Measurements from ENCODE around the gene RAP1GAP2. TPM values are rescaled to one million over a fixed set of nuclear protein-coding genes. Genes with fewer than 3 reads are reported as not detected.
A peak's percentile ranks its signal among the peaks of the same experiment; 100 is the strongest.

The RAP1GAP2 gene
- total RNA-seq, 4 donors from 2014 or later: 4.9 to 12.4 (median 10.0) TPM

DNA sequence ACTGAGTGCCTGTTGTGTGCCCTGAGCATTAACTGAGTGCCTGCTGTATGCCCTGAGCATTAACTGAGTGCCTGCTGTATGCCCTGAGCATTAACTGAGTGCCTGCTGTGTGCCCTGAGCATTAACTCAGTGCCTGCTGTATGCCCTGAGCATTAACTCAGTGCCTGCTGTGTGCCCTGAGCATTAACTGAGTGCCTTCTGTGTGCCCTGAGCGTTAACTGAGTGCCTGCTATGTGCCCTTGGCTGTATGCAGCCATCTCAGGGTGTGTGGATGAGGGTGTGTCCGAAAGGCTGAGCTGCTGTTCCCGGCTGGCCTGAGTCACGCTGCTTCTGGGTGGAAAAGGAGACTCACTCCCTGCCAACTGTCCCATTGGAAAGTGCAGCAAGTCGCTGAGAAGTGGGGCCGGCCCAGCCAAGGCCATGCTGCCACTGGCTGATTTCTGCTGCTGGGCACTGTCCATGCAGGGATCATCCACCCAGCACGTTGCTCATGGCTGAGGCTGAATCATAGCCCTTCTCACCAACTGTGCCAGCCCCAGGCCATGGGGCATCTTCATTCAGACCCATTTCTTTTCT, 153.3 kb downstream of the RAP1GAP2 start:
- no peak for DNase-seq
- Histone ChIP-seq H3K4me3 (no peak overlapping the region), H3K9me3 (no peaks in the 10 kb centered on the region), H3K27me3 (peaks cover 0 to 5% (median 0%) of the 10 kb centered on the region in 4 donors), H3K4me1 (peaks cover 0 to 19% (median 0%) of the 10 kb centered on the region in 3 donors), H3K36me3 (no peaks in the 10 kb centered on the region), H3K27ac (peak overlapping the region; percentile 10 to 61 (median 26))
- intact Hi-C loops (cut with DNase I): no loop called here
- WGBS, 2 donors: 42 to 68% methylated on average over 3 to 7 of the region's 7 CpGs
- TF ChIP-seq, protein P1, sequence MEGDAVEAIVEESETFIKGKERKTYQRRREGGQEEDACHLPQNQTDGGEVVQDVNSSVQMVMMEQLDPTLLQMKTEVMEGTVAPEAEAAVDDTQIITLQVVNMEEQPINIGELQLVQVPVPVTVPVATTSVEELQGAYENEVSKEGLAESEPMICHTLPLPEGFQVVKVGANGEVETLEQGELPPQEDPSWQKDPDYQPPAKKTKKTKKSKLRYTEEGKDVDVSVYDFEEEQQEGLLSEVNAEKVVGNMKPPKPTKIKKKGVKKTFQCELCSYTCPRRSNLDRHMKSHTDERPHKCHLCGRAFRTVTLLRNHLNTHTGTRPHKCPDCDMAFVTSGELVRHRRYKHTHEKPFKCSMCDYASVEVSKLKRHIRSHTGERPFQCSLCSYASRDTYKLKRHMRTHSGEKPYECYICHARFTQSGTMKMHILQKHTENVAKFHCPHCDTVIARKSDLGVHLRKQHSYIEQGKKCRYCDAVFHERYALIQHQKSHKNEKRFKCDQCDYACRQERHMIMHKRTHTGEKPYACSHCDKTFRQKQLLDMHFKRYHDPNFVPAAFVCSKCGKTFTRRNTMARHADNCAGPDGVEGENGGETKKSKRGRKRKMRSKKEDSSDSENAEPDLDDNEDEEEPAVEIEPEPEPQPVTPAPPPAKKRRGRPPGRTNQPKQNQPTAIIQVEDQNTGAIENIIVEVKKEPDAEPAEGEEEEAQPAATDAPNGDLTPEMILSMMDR (IDR thresholded peaks at IDR 0.05): no peak
- TF ChIP-seq POLR2A (IDR thresholded peaks at IDR 0.05): no peak

DNA sequence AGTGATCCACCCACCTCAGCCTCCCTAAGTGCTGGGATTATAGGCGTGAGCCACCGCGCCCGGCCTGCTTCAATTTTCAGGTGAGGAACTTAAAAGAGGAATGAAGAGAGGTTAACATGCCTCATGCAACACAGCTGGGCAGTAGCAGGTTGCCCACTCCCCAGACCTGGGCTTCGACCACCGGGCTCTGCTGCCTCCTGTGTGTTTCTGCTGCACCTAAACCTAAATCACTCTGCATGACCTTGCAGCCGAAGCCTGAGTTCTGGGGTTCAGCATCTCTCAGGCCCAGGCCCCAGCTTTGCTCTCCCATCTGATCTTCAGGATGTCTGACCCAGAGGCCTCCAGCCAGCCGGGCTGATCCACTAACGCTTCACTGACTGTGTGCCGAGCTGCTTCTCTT, 154.6 kb downstream of the RAP1GAP2 start:
- intact Hi-C loops (cut with DNase I): no loop called here
- H3K4me3 ChIP-seq: no peak overlapping the region
- WGBS, 2 donors: 80 to 94% methylated on average over 7 to 10 of the region's 10 CpGs
- no peak overlapping the region for H3K27ac ChIP-seq
- H3K9me3 ChIP-seq: no peaks in the 10 kb centered on the region
- peaks cover 0 to 5% (median 0%) of the 10 kb centered on the region in 4 donors for H3K27me3 ChIP-seq
- peaks cover under 1 to 32% (median 8%) of the 10 kb centered on the region in 3 donors for H3K4me1 ChIP-seq
- TF ChIP-seq POLR2A (IDR thresholded peaks at IDR 0.05): no peak
- TF ChIP-seq, protein P1 (IDR thresholded peaks at IDR 0.05): no peak
- H3K36me3 ChIP-seq: no peaks in the 10 kb centered on the region
- no peak for DNase-seq

DNA sequence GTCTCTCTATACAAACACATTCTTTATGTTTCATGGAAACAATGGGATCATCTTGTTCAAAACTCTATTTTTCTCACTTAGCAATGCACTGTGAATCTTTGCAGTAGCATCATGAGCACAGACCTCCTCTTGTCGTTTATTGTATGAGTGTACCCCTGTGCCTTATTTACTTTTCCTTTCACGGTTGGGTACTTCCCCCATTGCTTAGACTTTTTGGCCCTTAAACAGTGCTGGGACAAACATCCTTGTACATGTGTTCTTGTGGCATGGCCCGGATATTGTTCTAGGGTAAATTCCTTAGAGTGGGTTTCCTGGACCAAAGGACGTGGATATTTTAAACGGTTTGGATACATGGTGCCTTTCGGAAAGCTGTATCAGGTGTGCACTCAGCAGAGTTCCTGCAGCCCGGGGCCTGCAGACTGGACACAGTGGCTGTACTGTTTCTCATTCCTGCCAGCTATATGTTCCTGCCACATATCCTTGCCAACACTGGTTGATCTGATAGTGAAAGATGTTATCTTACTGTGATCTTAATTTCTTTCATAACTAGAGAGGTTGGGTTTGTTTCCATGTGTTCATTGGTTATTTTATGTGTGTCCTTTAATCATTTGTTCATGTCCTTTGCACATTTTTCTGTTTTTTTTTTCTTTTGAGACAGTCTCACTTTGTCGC, 156.1 kb downstream of the RAP1GAP2 start:
- H3K4me3 ChIP-seq: no peak overlapping the region
- peaks cover 0 to 5% (median 0%) of the 10 kb centered on the region in 4 donors for H3K27me3 ChIP-seq
- peaks cover 6 to 44% (median 17%) of the 10 kb centered on the region in 3 donors for H3K4me1 ChIP-seq
- H3K36me3 ChIP-seq: no peaks in the 10 kb centered on the region
- no peak overlapping the region for H3K27ac ChIP-seq
- DNase-seq: no peak
- TF ChIP-seq, protein P1 (IDR thresholded peaks at IDR 0.05): no peak
- no peak for TF ChIP-seq POLR2A (IDR thresholded peaks at IDR 0.05)
- H3K9me3 ChIP-seq: no peaks in the 10 kb centered on the region
- intact Hi-C loops (cut with DNase I): no loop called here
- WGBS, 2 donors: 59 to 78% methylated on average over 4 to 7 of the region's 8 CpGs

DNA sequence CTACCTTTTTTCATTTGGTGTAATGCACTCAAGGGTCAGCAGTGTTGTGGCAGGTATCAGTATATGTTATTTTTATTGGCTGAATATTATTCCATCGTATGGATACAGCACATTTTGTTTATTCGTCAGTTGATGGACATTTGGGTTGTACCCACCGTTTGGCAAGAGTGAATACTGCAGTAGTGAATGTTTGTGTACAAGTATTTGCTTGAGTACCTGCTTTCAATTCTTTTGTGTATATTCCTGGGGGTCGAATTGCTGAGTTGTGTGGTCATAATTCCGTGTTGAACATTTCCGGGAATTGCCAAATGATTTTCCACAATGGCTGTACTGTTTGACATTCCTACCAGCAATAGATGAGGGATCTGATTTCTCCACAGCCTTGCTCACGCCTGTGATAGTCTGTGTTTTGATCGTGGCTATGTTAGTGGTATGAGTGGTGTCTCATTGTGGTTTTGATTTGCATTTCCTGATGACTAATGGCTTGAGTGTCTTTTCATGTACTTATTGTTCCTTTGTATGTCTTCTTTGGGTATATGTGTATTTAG, 158.7 kb downstream of the RAP1GAP2 start:
- Histone ChIP-seq H3K36me3 (no peaks in the 10 kb centered on the region), H3K27me3 (no peaks in the 10 kb centered on the region), H3K9me3 (no peaks in the 10 kb centered on the region), H3K27ac (peak overlapping the region; percentile 27 to 70 (median 63)), H3K4me1 (peaks cover 6 to 37% (median 21%) of the 10 kb centered on the region in 3 donors), H3K4me3 (no peak overlapping the region)
- intact Hi-C loops (cut with DNase I): no loop called here
- 19 to 23% methylated on average over 8 of the region's 8 CpGs for WGBS, 2 donors
- TF ChIP-seq, protein P1 (IDR thresholded peaks at IDR 0.05): no peak
- TF ChIP-seq POLR2A (IDR thresholded peaks at IDR 0.05): no peak
- no peak for DNase-seq

DNA sequence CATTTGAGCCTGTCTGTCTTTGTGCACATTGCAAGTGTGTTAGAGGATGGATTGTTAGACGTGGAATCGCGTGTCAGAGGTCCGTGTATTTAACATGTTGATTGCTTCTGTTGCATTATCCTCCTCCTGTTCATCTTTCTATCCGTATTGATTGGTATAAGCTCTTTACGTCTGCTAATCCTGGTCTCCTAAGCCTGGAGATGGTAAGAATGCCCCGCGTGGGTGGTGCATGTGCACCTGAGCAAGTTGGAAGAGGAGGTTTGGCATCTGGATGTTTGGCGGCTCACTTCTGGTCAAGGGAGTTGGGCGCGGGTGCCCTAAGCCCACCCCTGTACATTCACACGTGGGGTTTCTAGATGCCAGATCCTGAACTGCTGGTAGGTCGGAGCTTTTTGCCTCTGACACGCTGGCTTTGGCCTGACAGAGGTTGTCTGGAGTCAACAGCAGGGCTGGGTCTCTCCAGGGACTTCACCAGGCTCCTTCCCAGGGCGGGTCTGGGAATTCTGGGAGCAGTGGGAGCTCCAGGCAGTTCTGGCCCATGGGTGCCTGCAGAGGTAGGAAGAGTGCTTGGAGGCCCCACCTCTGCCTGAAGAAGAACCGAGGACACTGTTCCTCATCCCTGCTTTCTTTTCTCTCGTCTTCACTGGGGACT, 159.8 kb downstream of the RAP1GAP2 start:
- TF ChIP-seq, protein P1 (IDR thresholded peaks at IDR 0.05): no peak
- no peak for TF ChIP-seq POLR2A (IDR thresholded peaks at IDR 0.05)
- intact Hi-C loops (cut with DNase I): no loop called here
- Histone ChIP-seq H3K27me3 (no peaks in the 10 kb centered on the region), H3K36me3 (no peaks in the 10 kb centered on the region), H3K27ac (peak overlapping the region in 3 of 4 donors; percentile 25 to 70 (median 63)), H3K4me1 (peaks cover 6 to 41% (median 28%) of the 10 kb centered on the region in 3 donors), H3K4me3 (no peak overlapping the region), H3K9me3 (no peaks in the 10 kb centered on the region)
- DNase-seq: no peak
- WGBS, 2 donors: 64 to 70% methylated on average over 13 to 16 of the region's 17 CpGs
